ENCODE results near the gene AMFR.
"Not testable (repeated sequence)": the region's sequence is repeated elsewhere in the genome, so short reads cannot be mapped to it uniquely, and the experiment has no call there.

The AMFR gene

DNA sequence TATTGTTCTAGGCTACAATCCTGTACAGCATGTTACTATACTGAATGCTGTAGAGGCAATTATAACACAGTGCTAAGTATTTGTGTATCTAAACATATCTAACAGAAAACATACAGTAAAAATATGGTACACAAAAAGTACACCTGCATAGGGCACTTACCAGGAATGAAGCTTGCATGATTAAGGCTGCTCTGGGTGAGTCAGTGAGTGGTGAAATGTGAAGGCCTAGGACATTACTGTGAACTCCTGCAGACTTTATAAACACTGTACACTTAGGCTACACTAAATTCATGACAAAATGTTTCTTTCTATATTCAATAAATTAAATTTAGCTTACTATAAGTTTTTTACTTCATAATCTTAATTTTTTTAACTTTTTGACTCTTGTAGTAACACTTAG lies 37.1 kb downstream of the AMFR start:
- no peak for DNase-seq (ENCODE audit: low spot score)

DNA sequence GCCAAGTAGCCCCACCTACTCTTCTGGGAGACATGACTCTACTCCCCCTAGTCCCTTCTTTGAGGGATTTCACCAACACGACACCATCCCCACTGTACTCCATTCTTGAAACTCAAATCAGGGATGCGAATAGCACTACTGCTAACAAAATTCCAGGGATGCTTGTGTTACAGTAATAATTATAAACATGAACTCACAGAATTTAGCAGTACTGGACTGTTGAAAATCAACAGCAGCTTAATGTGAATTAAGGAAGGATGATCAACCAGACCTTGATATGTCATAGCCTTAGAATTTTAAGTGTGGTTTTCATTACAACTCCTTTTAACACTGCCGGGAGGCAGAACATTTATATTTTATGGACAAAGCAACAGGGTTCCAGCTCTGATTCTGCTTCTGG lies 37.9 kb downstream of the AMFR start:
- no peak for DNase-seq (ENCODE audit: low spot score)

DNA sequence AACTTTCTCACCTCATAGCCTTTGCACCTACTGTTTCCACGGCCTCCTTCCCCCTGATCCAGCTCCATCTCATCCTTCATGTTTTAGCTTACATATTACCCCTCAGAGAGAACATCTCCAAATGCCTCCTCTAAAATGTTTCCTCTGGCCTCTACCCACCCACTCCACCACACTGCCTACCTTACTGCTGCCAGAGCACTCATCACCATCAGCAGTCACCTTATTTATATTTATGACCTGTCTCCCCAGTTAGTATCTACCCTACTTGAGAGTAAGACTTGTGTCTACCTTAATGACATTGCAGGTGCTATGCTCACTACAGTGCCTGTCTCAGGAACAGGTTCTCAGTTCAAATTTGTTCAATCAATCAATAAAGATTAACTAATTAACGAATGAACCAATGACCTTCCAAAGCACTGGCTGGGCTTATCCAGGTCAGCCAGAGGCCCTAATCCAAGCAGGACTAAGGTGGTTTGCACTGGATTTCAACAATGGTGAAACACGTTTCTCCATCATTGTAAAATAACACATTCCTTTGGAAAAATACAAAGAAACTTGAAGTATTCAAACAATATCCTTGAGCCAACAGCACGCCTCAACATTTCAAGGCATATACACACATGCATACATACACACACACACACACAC lies 41.1 kb downstream of the AMFR start:
- no peak for DNase-seq (ENCODE audit: low spot score)

DNA sequence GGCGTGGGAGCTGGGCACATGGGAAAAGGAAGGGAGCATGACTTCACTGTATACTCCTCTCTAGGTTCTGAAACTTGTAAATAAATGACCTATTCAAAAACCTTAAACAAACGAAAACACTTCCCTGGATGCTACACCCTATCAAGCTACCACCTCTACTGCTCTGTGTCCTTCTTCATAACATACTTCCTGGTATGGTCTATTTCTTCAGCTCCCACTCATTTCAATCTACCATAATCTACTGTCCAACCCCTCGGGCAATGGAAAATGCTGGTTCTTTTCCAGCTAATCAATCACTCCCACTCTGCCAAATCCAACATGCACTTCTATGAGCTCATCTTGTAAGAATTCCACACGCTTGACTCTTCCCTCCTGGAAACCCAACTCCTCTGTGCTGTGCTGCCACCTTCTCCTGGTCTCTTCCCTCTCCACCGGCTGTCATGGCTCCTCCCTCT lies 42.4 kb downstream of the AMFR start:
- DNase-seq (ENCODE audit: low spot score), result no peak

DNA sequence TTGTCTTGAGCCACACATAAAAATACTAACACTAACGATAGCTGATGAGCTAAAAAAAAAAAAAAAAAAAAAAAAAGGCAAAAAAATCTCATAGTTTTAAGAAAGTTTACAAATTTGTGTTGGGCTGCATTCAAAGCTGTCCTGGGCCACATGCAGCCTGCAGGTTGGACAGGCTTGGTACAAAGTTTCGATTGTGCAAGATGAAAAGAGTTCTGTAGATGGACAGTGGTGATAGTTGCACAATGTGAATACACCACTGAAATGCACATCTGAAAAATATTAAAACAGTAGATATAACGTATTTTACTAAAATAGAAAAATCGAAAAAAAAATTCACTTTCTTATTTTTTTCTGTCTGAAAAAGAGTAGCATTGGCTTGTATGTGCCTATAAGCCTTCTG lies 42.9 kb downstream of the AMFR start:
- no peak for DNase-seq (ENCODE audit: low spot score)

DNA sequence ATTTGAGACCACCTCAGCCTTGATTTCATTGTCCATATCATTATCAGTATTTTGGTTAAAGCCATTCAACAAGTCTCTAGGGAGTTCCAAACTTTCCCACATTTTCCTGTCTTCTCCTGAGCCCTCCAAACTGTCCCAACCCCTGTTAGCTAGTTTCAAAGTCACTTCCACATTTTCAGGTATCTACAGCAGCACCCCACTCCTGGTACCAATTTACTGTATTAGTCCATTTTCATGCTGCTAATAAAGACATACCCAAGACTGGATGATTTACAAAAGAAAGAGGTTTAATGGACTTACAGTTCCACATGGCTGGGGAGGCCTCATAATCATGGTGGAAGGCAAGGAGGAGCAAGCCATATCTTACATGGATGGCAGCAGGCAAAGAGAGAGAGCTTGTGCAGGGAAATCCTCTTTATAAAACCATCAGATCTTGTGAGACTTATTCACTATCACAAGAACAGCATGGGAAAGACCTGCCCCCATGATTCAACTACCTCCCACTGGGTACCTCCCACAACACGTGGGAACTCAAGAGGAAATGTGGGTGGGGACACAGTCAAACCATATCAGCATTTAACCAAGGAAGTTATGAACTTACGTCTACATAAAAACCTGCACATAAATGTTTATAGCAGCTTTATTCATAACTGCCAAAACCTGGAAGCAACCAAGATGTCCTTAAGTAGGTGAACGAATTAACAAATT lies 44.4 kb downstream of the AMFR start:
- DNase-seq (ENCODE audit: low spot score), result not testable (repeated sequence)

DNA sequence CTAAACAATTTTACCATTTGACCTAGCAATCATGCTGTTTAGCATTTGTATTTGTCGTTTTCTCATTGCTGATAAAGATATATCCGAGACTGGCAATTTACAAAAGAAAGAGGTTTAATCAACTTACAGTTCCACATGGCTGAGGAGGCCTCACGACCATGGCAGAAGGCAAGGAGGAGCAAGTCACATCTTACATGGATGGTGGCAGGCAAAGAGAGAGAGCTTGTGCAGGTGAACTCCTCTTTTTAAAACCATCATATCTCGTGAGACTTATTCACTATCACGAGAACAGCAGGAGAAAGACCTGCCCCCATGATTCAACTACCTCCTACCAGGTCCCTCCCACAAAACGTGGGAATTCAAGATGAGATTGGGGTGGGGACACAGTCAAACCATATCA lies 46.3 kb downstream of the AMFR start:
- not testable (repeated sequence) for DNase-seq (ENCODE audit: low spot score)

DNA sequence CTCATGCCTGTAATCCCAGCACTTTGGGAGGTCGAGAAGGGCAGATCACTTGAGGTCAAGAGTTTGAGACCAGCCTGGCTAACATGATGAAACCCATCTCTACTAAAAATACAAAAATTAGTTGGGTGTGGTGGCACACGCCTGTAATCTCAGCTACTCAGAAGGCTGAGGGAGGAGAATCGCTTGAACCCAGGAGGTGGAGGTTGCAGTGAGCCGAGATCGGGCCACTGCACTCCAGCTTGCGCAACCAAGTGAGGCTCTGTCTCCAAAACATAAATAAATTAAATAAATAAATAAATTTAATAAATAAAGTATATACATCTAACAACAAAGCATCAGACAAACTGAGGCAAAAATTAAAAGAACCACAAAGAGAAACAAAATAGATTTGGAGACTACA lies 49.6 kb downstream of the AMFR start:
- not testable (repeated sequence) for DNase-seq (ENCODE audit: low spot score)

DNA sequence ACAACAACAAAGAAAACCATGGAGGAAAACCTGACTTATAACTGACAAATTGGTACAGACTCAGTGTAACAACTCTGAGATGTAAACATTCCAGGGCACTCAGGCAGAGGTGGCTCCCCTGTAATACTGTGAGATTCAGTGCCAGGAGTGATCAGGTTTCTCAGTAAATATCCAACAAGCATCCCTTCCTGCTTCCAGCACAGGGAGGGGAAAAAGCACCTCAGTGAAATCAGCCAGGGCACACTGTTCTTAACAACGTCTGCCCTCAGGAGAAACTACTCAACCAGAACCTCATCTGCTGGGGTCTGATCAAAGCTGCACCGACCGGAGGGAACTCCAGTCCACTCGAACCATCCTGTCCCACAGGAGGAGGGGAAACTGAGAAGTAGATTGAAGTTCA lies 52.3 kb downstream of the AMFR start:
- no peak for DNase-seq (ENCODE audit: low spot score)

DNA sequence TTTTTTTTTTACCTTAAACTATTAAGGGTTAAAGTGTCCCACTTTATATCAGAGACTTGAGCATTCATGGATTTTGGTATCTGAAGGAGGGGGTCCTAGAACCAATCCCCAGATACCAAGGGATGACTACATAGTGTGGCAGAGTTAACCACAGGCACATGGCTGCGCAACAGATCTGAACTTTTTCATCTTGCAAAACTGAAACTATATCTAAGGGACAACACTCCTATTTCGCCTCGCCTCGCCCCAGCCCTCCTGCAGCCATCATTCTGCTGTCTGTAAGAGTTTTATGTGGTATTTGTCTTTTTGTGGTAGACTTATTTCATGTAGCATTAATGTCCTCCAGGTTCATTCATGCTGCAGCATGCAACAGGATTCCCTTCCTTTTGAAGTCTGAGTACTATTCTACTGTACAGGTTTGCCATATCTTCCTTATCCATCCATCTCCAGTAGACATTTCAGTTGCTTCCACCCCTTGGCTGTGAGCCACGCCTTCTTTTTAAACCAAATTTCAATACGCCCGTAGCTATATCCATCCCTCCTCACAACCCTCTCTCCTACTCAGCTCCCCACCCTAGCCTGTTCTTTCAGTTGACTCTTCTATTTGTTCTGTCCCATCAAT lies 53.2 kb downstream of the AMFR start:
- no peak for DNase-seq (ENCODE audit: low spot score)

DNA sequence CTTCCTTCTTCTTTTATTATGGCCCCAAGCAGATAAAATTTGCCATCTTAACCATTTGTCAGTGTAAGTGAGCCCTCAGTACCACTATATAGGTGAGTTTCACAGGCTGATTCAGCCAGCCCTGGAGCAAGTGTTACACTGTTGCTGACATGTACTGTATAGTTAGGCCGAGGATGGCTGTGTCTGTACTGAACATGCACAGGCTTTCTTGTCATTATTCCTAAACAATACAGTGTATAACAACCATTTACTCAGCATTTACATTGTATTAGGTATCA lies 53.7 kb downstream of the AMFR start:
- no peak for DNase-seq (ENCODE audit: low spot score)

DNA sequence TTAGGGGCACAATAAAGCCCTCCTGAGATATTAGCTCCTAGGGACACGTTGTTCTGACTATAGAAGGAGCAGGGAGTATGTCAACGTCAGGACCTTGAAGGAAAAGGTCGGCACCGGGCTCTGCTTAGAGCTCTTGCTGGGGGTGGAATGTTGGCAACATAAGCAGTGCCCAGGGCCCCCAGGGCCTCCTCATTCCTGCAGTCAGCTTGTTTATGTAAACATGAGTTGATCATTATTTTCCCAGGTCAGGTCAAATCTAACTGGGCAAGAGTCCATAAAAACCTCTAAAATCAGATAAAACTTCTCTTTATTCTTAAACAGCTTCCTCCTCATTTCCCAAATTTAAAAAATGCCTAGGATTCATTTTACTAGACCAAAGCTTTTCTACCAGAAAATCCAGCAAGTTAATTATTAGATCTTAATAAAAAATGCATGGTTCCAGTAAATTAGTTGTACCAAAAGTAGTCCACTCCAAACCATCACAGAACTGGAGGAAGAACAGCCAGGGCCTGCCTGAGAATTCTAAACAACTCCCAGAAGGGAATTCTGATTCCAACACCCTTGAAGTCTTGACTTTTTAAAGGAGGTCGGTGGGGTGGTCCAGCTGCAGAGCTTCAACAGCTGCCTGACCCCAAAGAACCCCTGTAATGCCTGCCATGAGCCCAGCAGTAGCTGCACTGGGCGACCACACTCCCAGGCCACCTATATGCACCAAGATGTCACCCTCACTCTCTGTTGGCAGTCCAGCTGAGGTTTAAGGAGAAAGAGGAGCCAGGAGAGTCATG lies 54.3 kb downstream of the AMFR start:
- no peak for DNase-seq (ENCODE audit: low spot score)

DNA sequence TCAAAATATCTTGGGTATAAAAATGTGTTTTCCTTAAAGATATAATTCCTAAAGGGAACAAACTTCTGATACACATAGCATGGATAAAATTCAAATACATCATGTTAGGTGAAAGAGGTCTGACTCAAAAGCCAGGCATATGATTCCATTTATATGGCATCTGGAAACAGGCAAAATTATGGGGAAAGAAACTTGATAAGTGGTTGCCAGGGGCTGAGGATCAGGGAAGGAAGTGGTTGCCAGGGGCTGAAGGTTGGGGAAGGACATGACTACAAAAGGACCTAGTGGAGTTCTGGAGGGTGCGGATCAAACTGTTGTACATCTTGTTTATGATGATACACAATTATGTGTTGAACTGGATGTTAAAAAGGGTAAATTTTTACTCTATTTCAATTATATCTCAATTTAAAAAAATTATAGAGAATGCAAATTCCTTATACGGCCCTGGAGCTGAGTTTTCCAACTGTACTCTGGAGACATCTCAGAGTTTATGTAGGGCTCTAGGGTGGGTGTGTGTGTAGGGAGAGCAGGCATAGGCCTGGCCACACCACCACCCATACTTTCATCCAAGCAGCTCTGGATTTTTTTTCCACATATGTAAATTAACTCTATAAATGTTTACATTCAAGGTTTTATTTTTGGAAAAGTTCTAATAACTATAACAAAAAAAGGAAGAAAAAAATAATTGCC lies 55.0 kb downstream of the AMFR start:
- DNase-seq (ENCODE audit: low spot score), result no peak

DNA sequence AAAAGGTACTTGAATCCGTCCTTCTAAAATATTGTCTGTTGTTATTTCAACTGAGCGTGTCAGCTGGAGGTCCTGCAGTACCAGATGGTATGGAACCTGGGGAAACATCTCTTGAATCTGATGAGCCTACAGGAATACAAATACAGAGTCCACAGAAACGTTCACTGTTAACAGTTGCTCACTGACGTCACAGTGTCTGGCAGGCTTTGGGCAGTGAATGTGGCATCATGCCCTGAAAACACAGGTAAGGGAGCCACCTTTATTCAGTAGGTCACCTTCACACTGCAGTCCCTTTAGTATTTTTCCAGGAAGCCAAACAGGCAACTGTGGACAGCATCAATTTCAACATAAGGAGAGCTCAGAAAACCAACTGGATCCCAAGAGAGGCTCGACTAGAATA lies 56.1 kb downstream of the AMFR start:
- DNase-seq (ENCODE audit: low spot score), result no peak

DNA sequence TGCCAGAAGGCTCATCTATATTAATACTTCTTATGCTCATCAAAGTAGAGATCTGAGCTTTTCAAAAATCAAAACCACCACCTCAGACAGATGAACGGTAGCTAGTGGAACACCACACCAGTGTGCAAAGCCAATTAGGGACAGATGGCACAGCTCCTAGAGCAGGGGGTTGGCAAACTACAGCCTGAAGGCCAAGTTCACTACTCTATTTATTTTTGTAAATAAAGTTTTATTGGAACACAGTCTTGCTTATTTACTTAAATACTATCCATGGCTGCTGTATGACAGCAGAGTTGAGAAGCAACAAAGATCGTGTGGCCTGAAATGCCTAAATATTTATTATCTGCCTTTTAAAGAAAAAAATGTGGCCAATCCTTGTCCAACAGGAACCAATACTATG lies 56.8 kb downstream of the AMFR start:
- DNase-seq (ENCODE audit: low spot score), result no peak

DNA sequence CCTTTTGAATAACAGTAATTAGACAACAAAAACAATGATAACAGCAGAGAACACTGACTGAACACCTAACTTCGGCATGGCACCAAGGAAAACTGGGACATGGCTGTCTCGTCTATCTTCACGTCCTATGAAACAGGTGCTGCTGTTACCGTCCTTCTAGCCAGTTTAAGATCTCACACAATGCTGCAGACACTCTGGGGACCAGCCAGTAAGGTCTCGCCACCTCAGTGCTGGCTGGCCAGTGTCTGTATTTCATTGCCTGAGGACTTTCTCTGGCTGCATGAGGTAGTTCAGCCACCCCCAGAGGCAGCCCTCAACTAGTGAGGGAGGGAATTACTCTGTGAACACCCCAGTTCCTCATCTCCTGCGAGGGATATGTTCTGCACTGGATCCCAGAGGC lies 57.6 kb downstream of the AMFR start:
- no peak for DNase-seq (ENCODE audit: low spot score)

DNA sequence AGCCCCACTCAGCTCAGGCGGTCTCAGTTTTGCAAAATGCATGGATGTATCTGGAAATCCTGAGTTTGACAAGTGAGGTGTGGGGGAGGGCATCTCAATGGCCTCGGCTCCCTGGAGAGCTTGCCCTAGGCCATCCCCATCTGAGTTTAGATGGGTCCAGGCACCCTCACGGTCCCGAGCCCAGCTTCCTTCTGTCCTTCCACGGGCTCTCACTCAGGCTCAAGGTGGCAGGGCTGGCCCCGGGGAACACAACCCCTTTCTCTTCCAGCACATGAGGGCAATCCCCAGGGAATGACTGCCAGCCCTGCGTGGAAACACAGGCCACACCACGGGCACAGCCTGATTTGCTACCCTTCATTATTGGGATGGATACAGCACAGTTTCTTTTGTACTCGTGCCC lies 58.4 kb downstream of the AMFR start:
- DNase-seq (ENCODE audit: low spot score), result no peak

DNA sequence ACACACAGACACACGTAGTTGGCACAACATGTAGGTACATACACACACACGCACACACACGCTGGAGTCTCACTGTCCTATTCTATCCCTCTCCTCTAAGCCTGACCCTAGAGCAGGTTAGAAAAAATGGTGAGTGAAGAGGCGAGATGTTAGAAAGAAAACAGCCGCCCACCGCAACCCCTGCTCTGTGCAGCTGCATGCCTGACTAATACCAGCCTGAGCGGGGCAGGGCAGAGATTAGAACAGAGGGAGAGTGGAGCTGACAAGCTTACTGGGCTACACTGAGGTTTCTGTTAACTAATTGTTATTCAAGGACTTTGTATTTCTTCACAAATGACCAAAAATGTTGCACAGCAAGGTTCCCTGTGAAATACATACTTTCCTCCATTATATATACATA lies 59.8 kb downstream of the AMFR start:
- DNase-seq (ENCODE audit: low spot score), result no peak

DNA sequence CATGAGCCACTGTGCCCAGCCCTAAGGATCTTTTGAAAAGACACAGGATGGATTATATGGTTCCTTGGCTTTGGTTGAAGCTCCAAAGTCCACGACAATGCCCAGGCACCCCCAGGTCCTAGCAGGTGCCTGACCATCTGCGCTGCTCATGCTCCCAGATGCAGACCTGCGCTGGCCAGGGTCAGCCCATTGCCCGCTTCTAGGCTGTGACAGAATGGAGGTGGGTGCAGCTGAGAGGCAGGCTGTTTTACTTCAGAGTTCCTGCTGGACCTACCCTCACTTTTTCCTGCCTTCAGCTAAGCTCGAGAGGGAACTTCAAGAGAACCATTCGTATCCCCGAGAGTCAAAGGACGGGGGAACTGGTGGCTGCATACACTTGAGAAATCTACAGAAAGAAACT lies 60.5 kb downstream of the AMFR start:
- DNase-seq (ENCODE audit: low spot score), result no peak

DNA sequence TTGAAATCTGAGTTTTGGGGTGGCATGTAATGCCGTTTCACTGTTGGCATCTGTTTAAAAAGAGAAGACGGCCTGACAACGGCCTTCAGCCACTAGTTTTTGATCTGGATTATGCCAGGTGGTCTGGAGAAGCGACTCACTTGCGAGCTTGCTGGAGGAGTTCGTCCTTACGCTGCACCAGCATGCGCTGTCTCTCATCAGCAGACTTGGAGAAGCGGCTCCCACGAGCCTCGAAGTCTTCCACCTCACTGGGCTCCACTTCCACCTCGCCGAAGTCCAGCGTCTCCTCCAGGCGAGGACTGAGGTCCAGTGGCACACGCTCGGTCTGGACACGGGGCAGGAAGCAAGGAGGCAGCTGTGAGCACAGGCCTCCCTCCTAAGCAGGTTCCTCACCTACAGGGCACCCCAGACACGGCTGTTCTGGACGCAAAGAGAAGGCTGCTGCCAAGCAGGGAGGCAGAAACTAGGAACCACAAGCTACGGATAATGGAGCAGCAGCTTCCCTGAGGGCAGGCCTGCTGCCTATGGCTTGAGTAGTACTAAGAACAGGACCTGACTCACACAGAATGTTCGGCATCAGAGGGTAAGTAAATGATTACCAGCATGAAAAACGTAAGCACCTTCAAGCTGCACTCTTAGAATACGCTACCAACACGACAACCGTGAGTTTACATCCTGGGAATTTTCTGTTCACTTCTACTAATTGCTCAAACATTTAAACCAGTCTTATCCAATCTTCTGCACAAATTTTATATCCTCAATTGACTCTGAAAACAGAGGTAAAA lies 61.4 kb downstream of the AMFR start:
- no peak for DNase-seq (ENCODE audit: low spot score)

DNA sequence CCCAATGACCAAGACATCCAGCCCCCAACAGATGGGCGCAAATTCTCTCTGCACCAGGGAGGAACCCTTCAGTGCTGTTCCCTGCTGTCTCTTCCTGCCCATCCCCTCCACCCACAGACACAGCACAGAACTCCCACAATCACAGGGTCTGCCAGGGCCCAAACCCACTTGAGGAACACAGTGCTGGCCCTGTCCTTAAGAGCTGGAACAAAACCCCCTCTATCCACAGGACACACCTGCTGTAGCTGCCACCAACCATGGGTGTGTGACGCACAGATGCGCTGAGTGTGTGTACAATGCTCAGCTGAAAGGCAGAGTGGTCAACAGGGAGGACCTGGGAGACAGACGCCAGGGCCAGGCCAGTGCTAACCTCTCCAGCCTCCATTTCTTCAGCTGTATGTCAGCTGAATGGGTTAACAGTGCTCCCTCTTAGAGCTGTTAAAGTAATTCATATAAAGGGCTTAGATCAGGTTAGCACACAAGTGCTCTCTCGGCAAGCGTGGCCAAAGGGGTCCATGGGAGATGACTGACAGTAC lies 62.1 kb downstream of the AMFR start:
- no peak for DNase-seq (ENCODE audit: low spot score)

Measured in hematopoietic multipotent progenitor cell treated with erythropoietin and hydrocortisone succinate and interleukin-3 and kit ligand, for 15 days (in vitro differentiated cells).